Measurements from ENCODE around the gene FRMD4A. TPM values are rescaled to one million over a fixed set of nuclear protein-coding genes. Genes with fewer than 3 reads are reported as not detected.

Gene FRMD4A
- total RNA-seq, 2 donors from 2014 or later = 55.9 to 81.0 TPM

DNA sequence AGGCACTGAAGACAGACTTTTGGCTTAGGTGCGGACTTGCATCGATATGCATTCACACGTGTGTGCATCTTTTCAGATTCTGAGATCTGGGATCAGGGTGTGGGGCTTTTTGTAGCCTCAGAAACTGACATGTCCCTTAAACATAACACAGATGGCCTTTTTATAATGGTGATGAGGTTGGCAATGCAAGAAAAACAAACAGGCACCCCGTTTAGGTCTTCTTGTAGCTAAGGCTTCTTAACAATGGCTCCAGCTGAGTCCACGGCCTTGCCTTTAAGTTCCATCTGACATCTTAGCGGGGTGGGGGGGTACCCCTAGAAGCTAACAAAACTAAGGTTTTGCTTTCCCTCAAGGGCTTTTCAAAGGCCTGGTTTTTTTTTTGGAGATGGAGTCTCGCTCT lies 597.7 kb downstream of the FRMD4A start:
- ATAC-seq (ENCODE audit: insufficient number of reproducible peaks, low FRiP score, low read depth) (no peak), DNase-seq (ENCODE audit: low spot score) (no peak)
- no peak overlapping the region for H3K27ac ChIP-seq
- TF ChIP-seq, protein P1, sequence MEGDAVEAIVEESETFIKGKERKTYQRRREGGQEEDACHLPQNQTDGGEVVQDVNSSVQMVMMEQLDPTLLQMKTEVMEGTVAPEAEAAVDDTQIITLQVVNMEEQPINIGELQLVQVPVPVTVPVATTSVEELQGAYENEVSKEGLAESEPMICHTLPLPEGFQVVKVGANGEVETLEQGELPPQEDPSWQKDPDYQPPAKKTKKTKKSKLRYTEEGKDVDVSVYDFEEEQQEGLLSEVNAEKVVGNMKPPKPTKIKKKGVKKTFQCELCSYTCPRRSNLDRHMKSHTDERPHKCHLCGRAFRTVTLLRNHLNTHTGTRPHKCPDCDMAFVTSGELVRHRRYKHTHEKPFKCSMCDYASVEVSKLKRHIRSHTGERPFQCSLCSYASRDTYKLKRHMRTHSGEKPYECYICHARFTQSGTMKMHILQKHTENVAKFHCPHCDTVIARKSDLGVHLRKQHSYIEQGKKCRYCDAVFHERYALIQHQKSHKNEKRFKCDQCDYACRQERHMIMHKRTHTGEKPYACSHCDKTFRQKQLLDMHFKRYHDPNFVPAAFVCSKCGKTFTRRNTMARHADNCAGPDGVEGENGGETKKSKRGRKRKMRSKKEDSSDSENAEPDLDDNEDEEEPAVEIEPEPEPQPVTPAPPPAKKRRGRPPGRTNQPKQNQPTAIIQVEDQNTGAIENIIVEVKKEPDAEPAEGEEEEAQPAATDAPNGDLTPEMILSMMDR (IDR thresholded peaks at IDR 0.05) = no peak
- H3K4me1 ChIP-seq (ENCODE audit: control insufficient read depth in 1 of 2, low read depth in 2 of 2) = no peaks in the 10 kb centered on the region
- H3K4me3 ChIP-seq = no peak overlapping the region
- no peaks in the 10 kb centered on the region for H3K9me3 ChIP-seq
- peaks cover 16% of the 10 kb centered on the region for H3K36me3 ChIP-seq
- H3K27me3 ChIP-seq (replicated peaks; ENCODE audit: insufficient read depth) = no peaks in the 10 kb centered on the region

DNA sequence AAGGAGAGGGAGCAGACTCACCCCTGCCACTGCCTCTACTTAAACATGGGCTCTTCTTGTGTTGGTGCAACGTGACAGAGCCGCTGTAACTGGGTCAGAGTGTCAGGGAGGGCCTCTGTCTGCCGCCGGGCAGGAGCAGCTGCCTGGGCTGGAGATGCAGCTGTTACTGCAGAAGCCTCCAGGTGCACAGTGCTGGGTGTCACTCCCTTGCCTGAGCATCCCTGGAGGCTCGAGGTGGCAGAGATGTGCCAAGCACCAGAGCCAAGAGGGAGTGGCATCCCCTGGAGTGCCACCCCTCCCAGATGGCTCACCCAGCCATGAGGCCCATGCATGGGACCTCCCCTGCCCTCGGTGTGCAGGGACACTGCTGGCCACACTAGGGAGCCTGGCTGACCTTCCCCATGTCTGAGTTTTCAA lies 598.3 kb downstream of the FRMD4A start:
- ATAC-seq (ENCODE audit: insufficient number of reproducible peaks, low FRiP score, low read depth) (no peak), DNase-seq (ENCODE audit: low spot score) (no peak)
- H3K36me3 ChIP-seq = peaks cover 12% of the 10 kb centered on the region
- TF ChIP-seq, protein P1 (IDR thresholded peaks at IDR 0.05) = no peak
- no peak overlapping the region for H3K27ac ChIP-seq
- no peak overlapping the region for H3K4me3 ChIP-seq
- no peaks in the 10 kb centered on the region for H3K9me3 ChIP-seq
- no peaks in the 10 kb centered on the region for H3K4me1 ChIP-seq (ENCODE audit: control insufficient read depth in 1 of 2, low read depth in 2 of 2)
- H3K27me3 ChIP-seq (replicated peaks; ENCODE audit: insufficient read depth) = no peaks in the 10 kb centered on the region

DNA sequence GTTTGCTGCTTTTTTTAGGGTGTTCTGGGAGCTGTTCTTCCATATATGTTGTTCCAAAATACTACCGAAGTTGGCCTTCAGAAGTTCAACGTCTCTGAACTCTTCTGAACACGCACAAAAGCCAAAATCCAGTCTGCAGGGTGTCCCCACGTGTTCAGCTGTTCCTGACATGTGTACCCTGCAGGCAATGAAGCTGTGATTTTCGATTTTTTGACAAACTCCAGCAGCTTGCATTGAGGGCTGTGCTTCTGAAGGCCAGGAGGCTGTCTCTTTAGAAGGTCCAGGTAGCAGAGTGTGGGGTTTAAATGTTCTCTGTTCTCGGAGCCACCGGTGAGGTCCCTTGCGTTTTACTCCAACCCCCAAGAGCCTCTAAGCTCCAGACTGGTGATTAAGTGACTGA lies 598.9 kb downstream of the FRMD4A start:
- ATAC-seq (ENCODE audit: insufficient number of reproducible peaks, low FRiP score, low read depth) = no peak
- H3K36me3 ChIP-seq = peaks cover 13% of the 10 kb centered on the region

DNA sequence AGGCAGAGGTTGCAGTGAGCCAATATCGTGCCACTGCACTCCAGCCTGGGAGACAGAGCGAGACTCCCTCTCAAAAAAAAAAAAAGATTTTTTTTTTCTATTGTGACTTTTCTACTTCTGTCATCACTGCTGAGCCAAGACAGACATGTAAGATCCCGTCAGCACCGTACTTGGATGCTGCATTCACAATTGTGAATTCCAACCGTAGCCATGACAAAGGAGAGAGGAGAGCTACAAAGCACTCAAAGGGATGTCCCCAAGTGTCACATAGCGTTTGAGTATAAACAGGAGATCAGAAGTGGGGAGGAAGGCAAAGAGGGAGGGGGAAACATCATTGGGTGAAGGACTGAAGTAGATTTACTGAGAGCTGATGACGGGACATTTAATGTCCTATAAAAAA lies 599.8 kb downstream of the FRMD4A start:
- H3K4me1 ChIP-seq (ENCODE audit: control insufficient read depth in 1 of 2, low read depth in 2 of 2) = no peaks in the 10 kb centered on the region
- no peak for DNase-seq (ENCODE audit: low spot score)
- no peak overlapping the region for H3K27ac ChIP-seq
- H3K27me3 ChIP-seq (replicated peaks; ENCODE audit: insufficient read depth) = no peaks in the 10 kb centered on the region
- no peak for ATAC-seq (ENCODE audit: insufficient number of reproducible peaks, low FRiP score, low read depth)
- no peak overlapping the region for H3K4me3 ChIP-seq
- no peaks in the 10 kb centered on the region for H3K9me3 ChIP-seq
- H3K36me3 ChIP-seq = peaks cover 13% of the 10 kb centered on the region
- TF ChIP-seq, protein P1 (IDR thresholded peaks at IDR 0.05) = no peak

More for the DNA sequence above, 598.9 kb downstream of the FRMD4A start:
- TF ChIP-seq, protein P1 (IDR thresholded peaks at IDR 0.05) = no peak
- H3K4me1 ChIP-seq (ENCODE audit: control insufficient read depth in 1 of 2, low read depth in 2 of 2) = no peaks in the 10 kb centered on the region
- no peaks in the 10 kb centered on the region for H3K27me3 ChIP-seq (replicated peaks; ENCODE audit: insufficient read depth)
- no peak overlapping the region for H3K4me3 ChIP-seq
- H3K27ac ChIP-seq = no peak overlapping the region
- no peak for DNase-seq (ENCODE audit: low spot score)
- no peaks in the 10 kb centered on the region for H3K9me3 ChIP-seq

DNA sequence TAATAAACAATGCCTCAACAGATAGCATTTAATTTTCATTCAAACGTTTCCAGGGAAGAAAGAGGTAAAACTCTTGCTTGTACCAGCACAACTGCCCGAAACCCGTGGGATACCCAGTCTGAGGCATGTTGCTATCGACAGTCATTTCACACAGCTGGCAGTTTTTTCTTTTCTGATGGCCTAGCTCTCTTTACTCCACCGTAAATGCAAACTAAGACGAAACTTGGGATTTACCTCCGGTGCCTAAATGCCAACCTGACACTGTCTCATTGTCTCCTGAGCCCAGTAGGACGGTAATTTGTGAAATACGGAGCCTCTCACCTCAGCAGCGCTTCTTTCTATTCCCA lies 600.4 kb downstream of the FRMD4A start:
- DNase-seq (ENCODE audit: low spot score) = no peak

More for the DNA sequence above, 600.4 kb downstream of the FRMD4A start:
- no peak for ATAC-seq (ENCODE audit: insufficient number of reproducible peaks, low FRiP score, low read depth)
- H3K36me3 ChIP-seq = peaks cover 13% of the 10 kb centered on the region
- H3K4me1 ChIP-seq (ENCODE audit: control insufficient read depth in 1 of 2, low read depth in 2 of 2) = no peaks in the 10 kb centered on the region
- H3K27ac ChIP-seq = no peak overlapping the region
- no peak overlapping the region for H3K4me3 ChIP-seq
- TF ChIP-seq, protein P1 (IDR thresholded peaks at IDR 0.05) = no peak
- H3K27me3 ChIP-seq (replicated peaks; ENCODE audit: insufficient read depth) = no peaks in the 10 kb centered on the region
- no peaks in the 10 kb centered on the region for H3K9me3 ChIP-seq
